SIG-M5 (cell line): Measurements from ENCODE around the gene BLNK.

Source experiments
- DNase-seq: peaks from one replicate; lab custom pipeline; 2025; lab: John Stamatoyannopoulos, UW

BLNK gene

DNA sequence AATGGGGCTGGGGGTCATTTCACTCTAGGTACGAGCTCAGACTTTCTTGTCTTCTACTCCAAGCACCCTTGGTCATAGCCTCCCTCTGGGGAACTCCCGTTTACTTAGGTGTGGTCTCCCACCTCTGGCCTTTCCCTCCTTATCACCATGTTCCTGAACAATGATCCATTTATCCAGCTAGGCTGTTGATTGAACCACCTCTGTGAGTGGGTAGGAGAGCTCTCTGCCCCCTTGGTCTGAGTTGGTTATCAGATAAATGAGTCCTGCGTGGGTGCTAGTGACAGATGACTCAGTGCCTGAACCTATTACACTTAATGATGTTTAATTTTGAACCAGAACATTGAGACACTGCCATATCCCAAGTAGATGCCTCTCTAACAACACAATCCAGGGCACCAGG lies 9.4 kb downstream of the BLNK start:
- no peak for DNase-seq

DNA sequence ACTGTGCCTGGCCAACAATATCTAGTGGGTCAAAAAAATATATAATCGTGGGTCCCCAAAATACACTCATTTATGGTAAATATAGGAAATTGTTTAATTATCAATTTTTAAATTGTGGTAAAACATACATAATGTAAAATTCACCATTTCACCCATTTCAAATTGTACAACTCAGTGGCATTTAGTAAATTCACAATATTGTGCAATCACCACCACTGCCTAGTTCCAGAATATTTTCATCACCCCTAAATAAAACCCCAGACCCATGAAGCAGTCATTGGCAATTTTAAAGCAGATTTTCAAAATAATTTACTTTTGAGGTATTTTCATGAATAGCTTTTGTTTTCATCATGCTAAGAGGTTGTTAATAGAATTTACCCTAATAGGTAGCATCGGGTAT lies 10.2 kb downstream of the BLNK start:
- no peak for DNase-seq

DNA sequence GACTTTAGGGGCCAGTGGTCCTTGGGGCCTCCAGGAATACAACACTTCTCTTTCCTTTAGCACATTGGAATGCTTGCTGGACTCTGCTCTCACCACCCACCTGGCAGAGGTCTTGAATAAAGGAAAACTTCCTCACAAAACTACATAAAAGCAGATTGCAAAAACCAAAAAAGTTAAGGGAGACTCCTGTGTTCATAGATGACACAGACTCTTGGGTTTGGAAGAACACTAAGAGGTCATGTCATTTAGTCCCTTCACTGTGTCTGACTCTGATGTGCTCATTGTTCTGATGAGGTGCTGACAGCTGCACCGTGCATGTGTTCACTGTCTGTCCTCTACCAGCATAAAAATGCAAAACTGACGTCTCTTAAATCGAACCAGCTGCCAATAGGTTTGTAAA lies 11.4 kb downstream of the BLNK start:
- no peak for DNase-seq

DNA sequence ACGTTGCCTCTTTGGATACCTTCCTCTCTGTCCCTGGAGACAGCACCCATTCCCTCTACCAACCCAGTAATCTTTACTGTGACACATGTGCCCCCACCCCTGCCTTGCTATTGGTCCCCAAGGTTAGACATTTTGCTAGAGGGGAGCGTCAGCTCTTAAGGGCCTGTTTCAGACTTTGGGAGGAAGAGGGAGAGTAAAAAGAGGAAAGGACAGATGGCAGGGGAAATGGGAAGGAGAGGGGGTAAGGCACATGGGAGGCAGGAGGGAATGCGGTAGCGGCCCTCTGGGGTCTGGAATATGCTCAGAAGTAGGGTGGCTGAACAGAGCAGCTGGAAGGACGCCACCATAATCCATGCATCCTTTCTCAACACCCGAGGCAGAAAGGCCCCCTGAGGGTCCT lies 12.2 kb downstream of the BLNK start:
- DNase-seq, result no peak

DNA sequence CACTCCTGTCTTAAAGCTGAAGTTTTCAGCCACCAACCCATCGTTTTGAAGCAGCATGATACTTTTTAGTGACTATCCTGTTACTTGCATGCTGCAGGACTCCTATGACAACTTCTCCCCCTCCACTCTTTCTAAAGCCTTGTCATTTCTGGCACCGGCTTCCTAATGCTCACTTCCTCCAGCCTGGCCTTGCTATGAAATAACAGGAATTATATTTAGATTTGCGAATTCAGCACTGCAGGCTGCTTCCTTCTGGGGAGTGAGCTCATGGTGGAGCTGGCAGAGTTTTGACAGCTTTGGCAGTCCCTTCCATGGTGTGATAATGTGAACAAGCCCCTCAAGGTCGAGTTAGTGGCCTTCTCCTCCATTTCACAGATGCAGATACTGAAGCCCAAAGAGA lies 13.4 kb downstream of the BLNK start:
- no peak for DNase-seq

DNA sequence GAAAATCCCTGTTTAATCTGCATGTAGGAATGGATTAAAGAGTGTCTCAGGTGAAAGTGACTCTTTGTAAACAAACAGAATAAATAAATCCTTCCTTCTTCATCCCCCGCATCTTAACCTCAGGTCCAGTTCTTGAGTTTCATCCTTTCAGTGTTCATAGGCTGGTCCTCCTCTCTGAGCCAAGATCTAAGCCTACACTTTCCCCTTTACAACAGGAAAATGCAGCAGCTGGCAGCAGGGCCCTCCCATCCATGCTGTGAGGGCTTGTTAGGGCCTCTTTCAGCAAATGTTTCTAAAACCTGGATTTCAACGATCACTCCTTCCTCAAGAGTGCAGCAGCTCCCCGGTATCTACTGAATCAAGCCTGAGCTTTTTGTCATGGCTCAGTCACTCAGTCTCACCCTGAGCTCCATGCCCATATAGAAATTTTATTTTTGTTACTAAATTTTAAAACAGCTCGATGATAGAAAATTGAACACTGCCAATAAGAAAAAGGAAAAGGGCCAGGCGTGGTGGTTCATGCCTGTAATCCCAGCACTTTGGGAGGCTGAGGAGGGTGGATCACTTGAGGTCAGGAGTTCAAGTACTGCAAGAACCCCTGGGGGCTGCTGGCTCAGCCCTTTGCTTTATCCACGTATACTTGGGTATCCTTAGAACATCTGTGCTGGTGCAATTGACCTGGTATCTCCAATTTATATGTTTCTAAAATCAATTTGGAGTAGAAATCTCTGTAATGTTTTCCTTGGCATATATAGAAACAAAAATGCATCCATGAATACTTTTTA lies 15.6 kb downstream of the BLNK start:
- no peak for DNase-seq

DNA sequence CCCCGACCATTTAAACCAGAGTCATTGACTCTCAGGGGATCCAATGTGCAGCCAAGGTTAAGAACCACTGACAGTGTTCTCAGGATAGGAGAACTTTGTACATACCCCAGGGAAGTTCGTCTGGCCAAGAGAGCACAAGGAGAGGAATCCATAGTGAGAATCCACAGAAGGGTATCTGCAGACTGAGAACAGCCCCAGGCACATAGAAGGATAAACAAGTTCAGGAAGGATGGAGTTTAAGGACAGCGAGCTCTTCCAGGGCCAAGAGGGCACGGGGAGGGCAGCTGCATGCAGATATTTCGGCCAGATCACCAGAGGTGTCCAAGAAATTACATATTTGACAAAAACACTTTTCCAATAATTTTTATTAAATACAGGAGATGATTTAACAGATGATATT lies 16.4 kb downstream of the BLNK start:
- no peak for DNase-seq

DNA sequence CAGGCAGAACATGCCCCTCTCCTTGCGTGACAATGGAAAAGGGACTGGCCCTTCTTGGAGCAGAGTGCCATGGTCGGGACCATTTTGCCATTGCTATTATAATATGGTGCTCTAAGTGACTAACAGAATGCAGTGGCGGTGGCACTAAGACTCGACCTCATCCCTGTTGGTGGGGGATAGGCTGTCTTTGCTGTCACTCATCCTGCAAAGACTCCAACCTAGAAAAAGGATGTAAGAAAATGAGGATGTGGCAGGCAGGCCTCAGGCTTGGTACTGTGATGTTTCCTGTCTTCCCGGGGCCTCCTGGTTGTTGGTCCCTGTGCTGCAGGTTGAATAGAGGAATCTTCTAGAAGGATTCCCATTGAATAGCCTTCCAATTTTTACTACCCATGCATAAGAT lies 18.6 kb downstream of the BLNK start:
- no peak for DNase-seq

DNA sequence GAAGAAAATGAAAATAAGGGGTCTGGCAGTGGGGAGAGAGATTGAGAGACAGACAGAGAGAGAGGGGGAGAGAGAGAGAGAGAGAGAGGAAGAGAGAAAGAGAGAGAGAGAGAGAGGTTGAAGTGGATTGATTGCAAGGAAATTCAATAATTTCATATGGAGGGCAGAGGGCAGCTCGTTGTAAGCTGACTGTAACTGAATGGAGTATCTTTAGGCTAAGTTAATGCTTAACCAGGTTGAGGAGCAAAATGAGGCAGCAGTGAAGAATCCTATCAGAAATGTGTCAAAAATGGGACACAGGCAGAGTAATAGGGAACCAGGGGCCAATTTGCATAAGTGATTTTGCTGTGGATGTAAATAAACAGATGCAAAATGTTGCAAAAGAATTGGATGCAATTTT lies 21.0 kb downstream of the BLNK start:
- DNase-seq, result no peak

DNA sequence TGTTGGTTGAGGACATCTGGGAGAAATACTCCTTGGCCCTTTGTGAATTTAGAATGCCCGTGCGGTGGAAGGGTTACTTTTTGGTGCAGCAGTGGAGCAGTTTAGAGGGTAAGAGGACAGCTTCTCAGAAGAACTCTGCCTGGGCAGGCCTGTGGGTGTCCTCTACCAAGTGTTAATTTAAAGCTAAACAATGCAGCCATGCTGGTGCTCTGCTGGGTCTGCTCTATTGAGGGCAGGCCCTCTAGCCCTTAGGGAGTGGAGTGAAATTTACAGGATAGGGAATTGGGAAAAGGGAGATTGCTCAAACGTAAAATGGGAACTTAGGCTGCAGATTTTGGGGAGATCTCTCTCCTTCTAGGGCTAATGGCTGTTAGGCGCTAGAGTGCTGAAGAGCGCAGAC lies 22.1 kb downstream of the BLNK start:
- DNase-seq, result no peak

DNA sequence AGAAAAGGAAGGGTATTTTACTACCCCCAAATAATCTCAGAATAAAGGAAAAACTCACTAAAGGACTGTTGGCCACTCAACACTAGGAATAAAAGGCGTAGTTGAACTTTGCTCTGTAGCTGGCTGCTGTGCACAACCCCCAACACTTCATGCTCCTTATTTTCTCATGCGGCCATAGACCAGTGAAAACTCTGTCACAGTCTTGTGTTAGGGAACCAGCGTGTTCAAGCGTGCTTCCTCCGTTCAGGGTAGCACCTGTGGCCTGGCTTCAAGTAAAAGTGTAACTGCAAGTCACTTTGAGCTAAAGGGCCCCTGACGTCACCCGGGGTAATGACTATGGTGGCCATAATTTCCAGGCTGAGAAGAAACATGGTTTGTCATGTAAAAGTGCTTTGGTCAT lies 27.0 kb downstream of the BLNK start:
- DNase-seq, result no peak

DNA sequence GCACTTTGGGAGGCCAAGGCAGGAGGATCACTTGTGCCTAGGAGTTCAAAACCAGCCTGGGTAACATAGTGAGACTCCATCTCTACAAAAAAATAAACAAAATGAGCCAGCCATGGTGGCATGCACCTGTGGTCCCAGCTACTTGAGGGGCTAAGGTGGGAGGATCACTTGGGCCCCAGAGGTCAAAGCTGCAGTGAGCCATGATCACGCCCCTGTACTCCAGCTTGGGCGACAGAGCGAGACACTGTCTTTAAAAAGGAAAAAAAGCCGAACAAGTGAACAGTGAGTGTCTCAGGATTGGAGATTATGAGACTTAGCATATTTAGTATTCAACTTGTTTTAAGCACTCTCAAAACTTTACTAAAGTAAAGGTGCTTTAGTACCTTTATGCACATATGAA lies 28.1 kb downstream of the BLNK start:
- no peak for DNase-seq

DNA sequence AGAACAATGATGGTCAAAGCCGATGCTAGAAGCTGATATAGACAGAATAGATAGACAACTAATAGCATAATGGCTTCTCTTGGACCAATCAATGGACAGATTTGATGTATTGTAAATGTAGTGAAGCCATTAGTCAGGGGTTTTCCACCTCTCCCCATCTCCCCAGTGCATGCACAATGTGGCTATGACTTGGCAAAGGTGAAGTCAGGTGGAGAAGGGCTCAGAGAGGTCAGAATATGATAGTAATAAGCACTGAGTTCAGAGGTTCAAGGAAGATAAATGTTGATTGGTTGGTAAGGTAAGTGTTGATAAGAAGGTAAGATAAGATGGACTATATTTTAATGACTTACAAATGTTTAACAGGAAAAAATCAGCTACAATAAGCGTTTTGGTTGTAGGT lies 28.5 kb downstream of the BLNK start:
- DNase-seq, result no peak

DNA sequence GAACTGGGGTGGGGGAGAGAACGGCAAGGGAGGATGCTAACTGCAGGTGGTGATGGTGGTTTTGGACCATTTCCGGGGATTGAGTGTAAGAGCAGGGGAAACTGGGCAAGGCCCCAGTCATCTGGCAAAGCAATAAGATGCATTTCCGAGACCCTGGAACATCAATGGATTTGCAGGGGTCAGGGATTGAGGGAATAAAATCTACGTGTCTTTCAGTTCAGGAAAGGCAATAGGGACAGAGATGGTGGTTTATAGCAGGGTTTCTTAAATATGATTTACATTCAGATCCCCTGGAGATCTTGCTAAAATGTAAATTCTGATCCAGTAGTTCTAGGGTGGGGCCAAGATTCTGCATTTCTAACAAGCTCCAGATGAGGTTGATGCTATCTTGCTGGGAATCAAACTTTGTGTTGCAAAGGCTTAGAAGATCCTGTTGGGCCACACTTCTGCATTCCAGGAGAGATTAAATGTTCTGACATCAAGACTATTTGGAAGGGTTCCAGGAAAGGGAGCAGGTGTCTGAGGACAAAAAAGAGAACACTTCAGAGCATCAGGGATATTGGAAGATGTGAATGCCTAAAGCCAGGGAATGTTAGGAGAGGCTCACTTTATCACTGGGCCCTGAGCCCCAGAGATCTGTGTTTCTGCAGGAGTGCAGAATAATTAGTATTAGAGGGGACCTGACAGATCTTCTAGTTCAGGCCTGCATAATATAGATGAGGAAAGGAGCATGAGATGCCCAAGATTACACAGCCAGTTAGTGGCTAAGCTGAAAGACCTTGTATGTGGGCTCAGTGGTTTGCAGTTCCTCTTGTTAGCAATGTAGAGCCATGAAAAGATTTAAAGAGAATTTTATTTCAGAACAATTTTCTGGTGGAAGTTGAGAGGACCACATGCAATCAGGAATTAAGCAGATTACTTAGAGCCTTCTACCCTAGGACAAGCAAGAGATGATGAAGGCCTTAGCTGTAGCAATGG lies 32.4 kb downstream of the BLNK start:
- no peak for DNase-seq

DNA sequence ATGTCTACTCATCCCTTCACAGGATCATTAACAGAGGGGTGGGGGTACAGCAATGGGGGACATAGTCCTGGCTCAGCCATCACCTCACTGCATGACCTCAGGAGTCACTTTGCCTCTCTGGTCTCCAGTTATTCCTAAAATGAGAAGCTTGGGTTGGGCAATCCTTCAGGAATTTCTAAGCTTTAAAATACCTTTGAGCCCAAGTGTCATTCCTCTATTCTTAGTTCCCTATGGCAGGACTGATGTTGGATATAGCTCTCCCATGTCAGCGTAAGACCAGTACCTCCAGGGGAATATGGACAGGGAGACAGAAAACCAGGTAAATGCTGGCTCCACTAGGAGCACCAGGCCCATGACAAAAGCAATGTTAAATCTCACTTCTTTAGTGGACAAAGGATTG lies 34.5 kb downstream of the BLNK start:
- DNase-seq, result no peak

DNA sequence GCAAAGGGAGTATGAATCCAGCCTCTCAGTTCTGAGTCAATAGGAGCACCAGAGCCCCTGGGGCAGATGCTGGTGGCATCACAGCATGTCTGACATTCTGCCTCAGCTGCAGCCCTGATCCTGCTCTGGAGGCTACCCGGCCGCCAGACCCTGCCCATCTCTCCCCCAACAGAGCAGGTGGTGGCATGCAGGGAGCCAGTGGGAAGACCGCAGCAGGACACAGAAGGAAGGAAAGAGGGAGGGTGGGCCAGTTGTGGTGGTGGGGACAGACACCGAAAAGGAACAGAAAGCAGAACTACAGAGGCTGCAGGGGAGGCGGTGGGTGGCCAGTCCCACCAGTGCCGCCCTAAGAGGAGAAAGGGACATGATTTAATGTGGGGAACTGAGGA lies 35.3 kb downstream of the BLNK start:
- no peak for DNase-seq

DNA sequence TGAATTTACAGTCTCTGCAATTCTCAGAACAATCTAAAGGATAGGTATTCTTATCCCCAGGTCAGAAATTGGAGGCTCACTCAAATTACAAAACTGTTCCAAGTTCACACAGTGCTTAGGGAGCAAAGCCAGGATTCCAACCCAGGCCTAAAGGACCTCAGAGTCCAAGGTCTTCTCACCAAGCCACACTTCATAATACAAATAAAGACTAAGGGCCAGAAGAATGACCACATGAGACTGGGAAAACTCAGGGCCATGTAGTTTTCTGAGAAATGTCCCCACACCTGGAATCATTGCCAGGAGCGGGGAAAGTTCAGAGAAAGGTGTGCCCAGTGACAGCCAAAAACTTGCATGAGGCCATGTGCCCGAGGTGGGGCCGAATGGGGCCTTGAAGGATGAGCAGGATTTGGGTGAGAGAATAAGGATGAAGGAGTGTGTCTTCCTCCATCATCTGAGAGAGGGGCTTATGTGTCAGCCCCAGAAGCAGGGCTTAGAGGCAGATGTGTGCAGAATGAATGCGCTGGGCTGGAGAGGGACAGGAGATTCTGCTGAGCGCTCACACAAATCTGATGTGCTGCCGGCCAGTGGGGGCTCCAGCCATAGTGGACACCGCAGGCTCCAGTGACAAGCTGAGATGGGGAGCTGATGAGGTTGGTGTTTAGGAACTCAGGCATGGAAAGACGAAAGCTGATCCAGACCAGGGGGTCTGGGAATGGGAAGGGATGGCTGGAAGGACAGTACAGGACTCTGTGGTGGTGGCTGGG lies 35.9 kb downstream of the BLNK start:
- no peak for DNase-seq

DNA sequence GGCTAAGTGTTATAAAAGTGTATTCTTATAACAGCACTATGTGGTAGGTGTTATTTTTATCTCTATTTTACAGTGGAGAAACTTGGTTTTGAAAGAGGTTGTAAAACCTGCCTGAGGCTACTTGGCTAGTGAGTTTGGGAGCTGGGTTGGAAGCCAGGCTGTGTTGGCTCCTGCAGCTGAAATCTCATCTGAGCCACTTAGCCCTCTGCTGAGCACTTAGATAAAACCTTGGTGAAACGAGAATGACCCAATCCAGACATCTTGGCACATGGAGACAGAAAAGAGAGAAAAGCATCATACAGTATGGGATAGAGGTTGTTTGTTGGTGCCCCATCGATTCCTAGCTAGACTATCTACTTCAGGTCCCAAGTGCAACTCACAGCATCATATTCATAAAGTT lies 37.4 kb downstream of the BLNK start:
- DNase-seq, result no peak

DNA sequence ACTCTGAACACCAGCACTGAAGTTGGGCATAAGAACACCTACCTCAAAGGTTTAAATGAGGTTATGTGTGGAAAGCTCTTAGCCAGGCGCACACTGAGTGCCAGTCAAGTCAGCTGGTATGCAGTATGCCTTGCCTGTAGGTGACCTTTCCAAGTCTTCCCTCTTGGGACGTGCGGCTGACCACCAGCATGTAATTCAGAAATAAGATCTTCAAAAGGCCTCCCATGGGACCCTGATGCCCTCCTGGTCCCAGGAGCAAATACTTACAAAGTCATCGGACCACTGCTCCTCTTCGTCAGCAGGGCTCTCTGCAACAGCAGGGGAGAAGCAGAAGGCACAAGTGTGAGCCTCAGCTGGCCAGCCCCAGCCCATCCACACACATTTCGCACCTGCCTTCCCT lies 40.8 kb downstream of the BLNK start:
- no peak for DNase-seq

DNA sequence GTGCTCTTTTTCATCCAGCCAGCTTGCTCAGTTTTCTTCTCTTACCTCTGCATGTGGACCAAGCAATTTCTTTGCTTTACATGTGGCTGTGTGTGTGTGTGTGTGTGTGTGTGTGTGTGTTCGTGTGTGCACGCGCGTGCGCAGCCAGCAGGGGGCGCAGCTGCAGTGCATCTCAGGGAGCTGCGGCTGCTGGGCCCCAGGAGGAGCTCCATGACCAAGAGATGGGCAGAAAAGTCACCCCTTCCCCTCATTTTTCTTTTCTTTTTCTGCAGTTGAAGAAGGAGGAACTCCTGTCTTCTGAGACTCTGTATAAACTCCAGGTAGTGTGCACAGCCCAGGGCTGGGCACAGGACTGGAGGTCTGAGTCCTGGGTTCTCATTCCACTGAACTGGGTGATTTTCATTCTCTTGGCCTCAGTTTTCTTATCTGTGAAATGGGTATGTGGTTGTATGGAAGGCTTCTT lies 41.8 kb downstream of the BLNK start:
- DNase-seq, result no peak

DNA sequence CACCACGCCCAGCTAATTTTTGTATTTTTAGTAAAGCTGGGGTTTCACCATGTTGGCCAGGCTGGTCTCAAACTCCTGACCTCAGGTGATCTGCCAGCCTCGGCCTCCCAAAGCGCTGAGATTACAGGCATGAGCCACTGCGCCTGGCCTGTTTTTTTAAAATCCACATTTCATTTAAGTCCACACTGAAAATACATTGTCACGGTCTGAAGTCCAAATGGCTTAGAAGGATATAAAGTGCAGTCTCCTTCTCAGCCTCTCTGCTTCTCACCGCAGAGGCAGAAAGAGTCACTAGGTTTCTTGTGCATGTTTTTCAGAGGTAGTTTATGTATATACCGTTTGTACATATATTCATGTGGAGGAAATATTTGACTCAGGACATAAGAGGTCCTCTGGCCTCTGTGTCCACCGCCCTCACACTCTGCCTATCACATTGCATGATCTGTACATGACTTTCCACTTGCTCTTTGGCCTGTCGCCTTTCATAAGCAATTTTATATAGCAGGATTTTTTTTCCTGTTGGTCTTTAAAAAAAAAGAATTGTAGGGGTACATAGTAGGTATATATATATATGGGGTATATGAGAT lies 42.9 kb downstream of the BLNK start:
- no peak for DNase-seq

DNA sequence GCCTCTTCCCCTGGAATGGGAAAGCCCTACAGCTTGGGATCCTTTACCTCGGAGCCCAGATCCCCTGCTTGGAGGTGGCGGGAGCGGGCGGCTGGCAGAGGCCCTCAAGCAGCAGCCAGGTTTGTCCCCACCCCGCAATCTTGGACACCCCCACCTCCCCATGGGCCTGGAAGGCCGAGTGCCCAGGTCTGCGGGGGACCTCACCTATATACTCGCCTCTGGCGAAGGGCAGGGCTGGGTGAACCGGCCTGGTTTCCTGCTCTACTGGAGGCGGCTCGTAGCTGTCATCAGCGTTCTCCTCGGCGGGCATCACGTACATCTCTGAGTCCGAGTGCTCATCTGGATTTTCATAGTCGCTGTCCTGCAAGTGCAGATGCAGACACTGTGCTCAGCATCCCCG lies 44.2 kb downstream of the BLNK start:
- DNase-seq, result no peak
